HG03378 (cell line): ENCODE results near the gene MKI67.

Experiments
- ATAC-seq: cut with Tn5 transposase; IDR thresholded peaks from one replicate; pipeline ENCODE4 v1.9.1; 2021; ENCODE audit warnings: mild to moderate bottlenecking, moderate library complexity; ENCODE audit not compliant: unreplicated experiment

The MKI67 gene

GRCh38 chr10:128056303-128057050, 69.7 kb downstream of the MKI67 start:
- ATAC-seq = no peak

- no peak for ATAC-seq
Measured at GRCh38 chr10:128055061-128055868, 71.0 kb downstream of the MKI67 start.

GRCh38 chr10:128054163-128054970, 71.9 kb downstream of the MKI67 start:
- no peak for ATAC-seq

GRCh38 chr10:128053356-128053755, 72.9 kb downstream of the MKI67 start:
- ATAC-seq = no peak

GRCh38 chr10:128052696-128053095, 73.5 kb downstream of the MKI67 start:
- no peak for ATAC-seq

- no peak for ATAC-seq
Measured at GRCh38 chr10:128051548-128051947, 74.7 kb downstream of the MKI67 start.

GRCh38 chr10:128050936-128051335, 75.3 kb downstream of the MKI67 start:
- ATAC-seq = no peak

GRCh38 chr10:128050121-128050516, 76.1 kb downstream of the MKI67 start:
- ATAC-seq = no peak

- ATAC-seq = no peak
Measured at GRCh38 chr10:128049226-128050120, 76.8 kb downstream of the MKI67 start.

GRCh38 chr10:128048819-128049210, 77.4 kb downstream of the MKI67 start:
- no peak for ATAC-seq

GRCh38 chr10:128047991-128048818, 78.0 kb downstream of the MKI67 start:
- peak; percentile 34 for ATAC-seq

- ATAC-seq = peak; percentile 98
Measured at GRCh38 chr10:128047351-128047750, 78.9 kb downstream of the MKI67 start.

- no peak for ATAC-seq
Measured at GRCh38 chr10:128046953-128047290, 79.3 kb downstream of the MKI67 start.
